Mesenteric fat pad (tissue), 1 donor: ENCODE data around the gene ANAPC1. TPM values are rescaled to one million over a fixed set of nuclear protein-coding genes. Genes with fewer than 3 reads are reported as not detected.
"Not testable (repeated sequence)": the region's sequence is repeated elsewhere in the genome, so short reads cannot be mapped to it uniquely, and the experiment has no call there.

ENCODE experiments used
- DNase-seq: peaks from one replicate; pipeline ENCODE4 v3.0.0-alpha.2; 2020; ENCODE audit warnings: low spot score
- microRNA-seq: library from miRNA; unstranded; fragments of <30 nt; microRNA quantifications from one replicate; pipeline ENCODE4 v1.2.0, GENCODE V29; 2020; ENCODE audit warnings: borderline number of aligned reads
- total RNA-seq: library from RNA; stranded (reverse); fragmentation: NEBNext Ultra II Directional; extraction: Animal tissue kit (Norgen Biotek cat#: 25700); gene quantifications from one replicate; pipeline ENCODE4 v1.2.1, GENCODE V29; 2021
- donor health status: DM: yes; HTN: yes; CAD: no.

ANAPC1 gene
- total RNA-seq, 1 donor from 2014 or later: 37.4 TPM

GRCh38 chr2:111744751-111745150 lies 139.2 kb downstream of the ANAPC1 start:
- DNase-seq: not testable (repeated sequence)

- DNase-seq: not testable (repeated sequence)
Measured at GRCh38 chr2:111741517-111741916, 142.5 kb downstream of the ANAPC1 start.

- DNase-seq: not testable (repeated sequence)
Measured at GRCh38 chr2:111735838-111736721, 147.9 kb downstream of the ANAPC1 start.

- DNase-seq: not testable (repeated sequence)
Measured at GRCh38 chr2:111735420-111735819, 148.6 kb downstream of the ANAPC1 start.

- DNase-seq: not testable (repeated sequence)
Measured at GRCh38 chr2:111729812-111730458, 154.1 kb downstream of the ANAPC1 start.

GRCh38 chr2:111727611-111728110 lies 156.3 kb downstream of the ANAPC1 start:
- DNase-seq: not testable (repeated sequence)

GRCh38 chr2:111725742-111726141 lies 158.3 kb downstream of the ANAPC1 start:
- not testable (repeated sequence) for DNase-seq

- not testable (repeated sequence) for DNase-seq
Measured at GRCh38 chr2:111719610-111720009, 164.4 kb downstream of the ANAPC1 start.

Small RNA genes within 50 kb of the gene (microRNA-seq; reads per million reads assigned to microRNA genes)
- not detected for gene MIR4771-2

Other genes with a start within 250 kb of the ANAPC1 start
- gene MERTK, start 14.4 kb upstream of the ANAPC1 start, total RNA-seq: 47.0 TPM
- gene TMEM87B, start 171.1 kb upstream of the ANAPC1 start, total RNA-seq: 25.2 TPM